IPS DF 6.9 (cell line): Measurements from ENCODE around the gene FZD4.

ENCODE experiments used
- DNase-seq: peaks from one replicate; pipeline ENCODE4 v3.0.0-alpha.2; 2013; ENCODE audit warnings: low read depth, low spot score
- H3K27ac ChIP-seq: one replicate; pipeline ENCODE4 v1.5.1; 2013; ENCODE audit warnings: low read length, control low read depth
- H3K27me3 ChIP-seq: 2 replicates; pipeline ENCODE4 v1.6.1; 2013; ENCODE audit warnings: mild to moderate bottlenecking, low read length; ENCODE audit not compliant: control insufficient read depth, insufficient read depth
- H3K36me3 ChIP-seq: 2 replicates; pipeline ENCODE4 v1.6.1; 2013; ENCODE audit warnings: low read length; ENCODE audit not compliant: control insufficient read depth, insufficient read depth
- H3K4me1 ChIP-seq: 2 replicates; pipeline ENCODE4 v1.6.1; 2013; ENCODE audit warnings: low read length; ENCODE audit not compliant: control insufficient read depth, insufficient read depth
- H3K4me3 ChIP-seq: 2 replicates; pipeline ENCODE4 v1.5.1; 2013; ENCODE audit warnings: mild to moderate bottlenecking, low read length
- H3K9me3 ChIP-seq: 2 replicates; pipeline ENCODE4 v1.6.1; 2013; ENCODE audit warnings: low read length, inconsistent platforms; ENCODE audit not compliant: control insufficient read depth, insufficient read depth
- WGBS: extraction: QIAGEN DNeasy Blood & Tissue Kit; methylation state at CpG from one replicate; pipeline ENCODE4 v1.1.7; 2013; ENCODE audit warnings: mixed read lengths, missing lambda C conversion rate; ENCODE audit not compliant: insufficient read length, insufficient coverage; 5-methylcytosine and 5-hydroxymethylcytosine counted together

FZD4 gene

GRCh38 chr11:86990031-86990430 lies 34.8 kb upstream of the FZD4 start:
- Histone ChIP-seq H3K27ac (no peak overlapping the region), H3K9me3 (no peaks in the 10 kb centered on the region), H3K4me1 (no peaks in the 10 kb centered on the region), H3K36me3 (no peaks in the 10 kb centered on the region), H3K27me3 (no peaks in the 10 kb centered on the region), H3K4me3 (no peak overlapping the region)
- whole genome bisulfite sequencing = no CpG with 5 or more reads among the region's 1 CpG
- no peak for DNase-seq

GRCh38 chr11:86988351-86988881 lies 33.2 kb upstream of the FZD4 start:
- WGBS = no CpG with 5 or more reads among the region's 4 CpGs
- H3K9me3 ChIP-seq = no peaks in the 10 kb centered on the region
- no peaks in the 10 kb centered on the region for H3K36me3 ChIP-seq
- no peaks in the 10 kb centered on the region for H3K4me1 ChIP-seq
- no peaks in the 10 kb centered on the region for H3K27me3 ChIP-seq
- DNase-seq = no peak
- H3K4me3 ChIP-seq = no peak overlapping the region
- no peak overlapping the region for H3K27ac ChIP-seq

GRCh38 chr11:86987679-86988078 lies 32.5 kb upstream of the FZD4 start:
- Histone ChIP-seq H3K36me3 (no peaks in the 10 kb centered on the region), H3K4me3 (no peak overlapping the region), H3K9me3 (no peaks in the 10 kb centered on the region), H3K27ac (no peak overlapping the region), H3K27me3 (no peaks in the 10 kb centered on the region), H3K4me1 (no peaks in the 10 kb centered on the region)
- no peak for DNase-seq
- WGBS = no CpG with 5 or more reads among the region's 1 CpG

GRCh38 chr11:86984701-86985100 lies 29.5 kb upstream of the FZD4 start:
- Histone ChIP-seq H3K27me3 (no peaks in the 10 kb centered on the region), H3K27ac (no peak overlapping the region), H3K9me3 (no peaks in the 10 kb centered on the region), H3K4me3 (no peak overlapping the region), H3K36me3 (no peaks in the 10 kb centered on the region), H3K4me1 (no peaks in the 10 kb centered on the region)
- no CpG with 5 or more reads among the region's 4 CpGs for WGBS
- no peak for DNase-seq

GRCh38 chr11:86983021-86983488 lies 27.9 kb upstream of the FZD4 start:
- no CpG with 5 or more reads among the region's 4 CpGs for WGBS
- H3K27me3 ChIP-seq = no peaks in the 10 kb centered on the region
- no peaks in the 10 kb centered on the region for H3K4me1 ChIP-seq
- H3K4me3 ChIP-seq = no peak overlapping the region
- H3K36me3 ChIP-seq = no peaks in the 10 kb centered on the region
- no peak overlapping the region for H3K27ac ChIP-seq
- no peaks in the 10 kb centered on the region for H3K9me3 ChIP-seq
- no peak for DNase-seq

GRCh38 chr11:86981777-86982540 lies 26.8 kb upstream of the FZD4 start:
- H3K4me1 ChIP-seq = no peaks in the 10 kb centered on the region
- no CpG with 5 or more reads among the region's 7 CpGs for WGBS
- H3K27ac ChIP-seq = no peak overlapping the region
- no peak for DNase-seq
- H3K4me3 ChIP-seq = no peak overlapping the region
- no peaks in the 10 kb centered on the region for H3K36me3 ChIP-seq
- H3K27me3 ChIP-seq = no peaks in the 10 kb centered on the region
- no peaks in the 10 kb centered on the region for H3K9me3 ChIP-seq

- DNase-seq = no peak
- Histone ChIP-seq H3K27me3 (no peaks in the 10 kb centered on the region), H3K36me3 (no peaks in the 10 kb centered on the region), H3K4me3 (no peak overlapping the region), H3K9me3 (no peaks in the 10 kb centered on the region), H3K4me1 (no peaks in the 10 kb centered on the region), H3K27ac (no peak overlapping the region)
- no CpG with 5 or more reads among the region's 7 CpGs for WGBS
These were observed 25.0 kb upstream of the FZD4 start for GRCh38 chr11:86980086-86980796.

- Histone ChIP-seq H3K36me3 (no peaks in the 10 kb centered on the region), H3K4me1 (no peaks in the 10 kb centered on the region), H3K4me3 (no peak overlapping the region), H3K9me3 (no peaks in the 10 kb centered on the region), H3K27ac (no peak overlapping the region), H3K27me3 (no peaks in the 10 kb centered on the region)
- DNase-seq = no peak
- WGBS = no CpG with 5 or more reads among the region's 3 CpGs
These were observed 23.8 kb upstream of the FZD4 start for GRCh38 chr11:86978756-86979608.

- no peaks in the 10 kb centered on the region for H3K4me1 ChIP-seq
- H3K27ac ChIP-seq = no peak overlapping the region
- no CpG with 5 or more reads among the region's 7 CpGs for WGBS
- no peaks in the 10 kb centered on the region for H3K36me3 ChIP-seq
- no peak for DNase-seq
- H3K27me3 ChIP-seq = no peaks in the 10 kb centered on the region
- no peak overlapping the region for H3K4me3 ChIP-seq
- H3K9me3 ChIP-seq = no peaks in the 10 kb centered on the region
These were observed 23.1 kb upstream of the FZD4 start for GRCh38 chr11:86978247-86978646.

GRCh38 chr11:86977441-86978050 lies 22.4 kb upstream of the FZD4 start:
- no peaks in the 10 kb centered on the region for H3K27me3 ChIP-seq
- no peaks in the 10 kb centered on the region for H3K4me1 ChIP-seq
- H3K36me3 ChIP-seq = no peaks in the 10 kb centered on the region
- H3K4me3 ChIP-seq = no peak overlapping the region
- WGBS = 100% methylated on average over 1 of the region's 6 CpGs
- H3K27ac ChIP-seq = no peak overlapping the region
- DNase-seq = no peak
- no peaks in the 10 kb centered on the region for H3K9me3 ChIP-seq
